Activated T-cell treated with anti-CD3 and anti-CD28 coated beads, Interleukin-2, amount 50 U/mL, for 72 hours (primary cell): Measurements from ENCODE around the gene TSPAN6. TPM values are rescaled to one million over a fixed set of nuclear protein-coding genes. Genes with fewer than 3 reads are reported as not detected.

Experiments used
- ATAC-seq, 2 donors: fragments of 150-1000 bp; cut with Tn5 transposase; replicated peaks in 1 of 2; 2 replicates each; pipeline ENCODE4 v1.10.0; 2021; ENCODE audit warnings: moderate library complexity in 2 of 2, mild to moderate bottlenecking in 1 of 2
- DNase-seq, 2 donors: peaks; one replicate each; pipeline ENCODE4 v3.0.0; 2021 to 2022; ENCODE audit warnings: mixed read lengths in 1 of 2
- H3K27ac Mint-ChIP-seq: one replicate; pipeline ENCODE4 v1.8.0; 2022; ENCODE audit warnings: mild to moderate bottlenecking, moderate library complexity, mixed read lengths
- H3K27me3 Mint-ChIP-seq: one replicate; pipeline ENCODE4 v1.8.0; 2022; ENCODE audit warnings: low read depth, mixed read lengths
- H3K36me3 Mint-ChIP-seq, 2 donors: one replicate each; pipeline ENCODE4 v1.8.0; 2022; ENCODE audit warnings: mixed read lengths in 2 of 2, mild to moderate bottlenecking in 1 of 2; ENCODE audit not compliant: insufficient read depth in 2 of 2
- H3K4me1 Mint-ChIP-seq: one replicate; pipeline ENCODE4 v1.8.0; 2022; ENCODE audit warnings: low read depth, mixed read lengths
- H3K4me3 Mint-ChIP-seq, 2 donors: one replicate each; pipeline ENCODE4 v1.8.0; 2022; ENCODE audit warnings: mild to moderate bottlenecking in 2 of 2, mixed read lengths in 2 of 2, moderate library complexity in 2 of 2
- H3K9me3 Mint-ChIP-seq, 2 donors: one replicate each; pipeline ENCODE4 v1.8.0; 2022; ENCODE audit warnings: mixed read lengths in 2 of 2
- total RNA-seq, 2 donors: library from RNA; stranded (reverse); gene quantifications; one replicate each; pipeline ENCODE4 v1.2.3, GENCODE V29; 2022

Gene TSPAN6, protein sequence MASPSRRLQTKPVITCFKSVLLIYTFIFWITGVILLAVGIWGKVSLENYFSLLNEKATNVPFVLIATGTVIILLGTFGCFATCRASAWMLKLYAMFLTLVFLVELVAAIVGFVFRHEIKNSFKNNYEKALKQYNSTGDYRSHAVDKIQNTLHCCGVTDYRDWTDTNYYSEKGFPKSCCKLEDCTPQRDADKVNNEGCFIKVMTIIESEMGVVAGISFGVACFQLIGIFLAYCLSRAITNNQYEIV
- total RNA-seq, result under 1 TPM in 1 of 2 donors, not detected in 1; 0.43 TPM

DNA sequence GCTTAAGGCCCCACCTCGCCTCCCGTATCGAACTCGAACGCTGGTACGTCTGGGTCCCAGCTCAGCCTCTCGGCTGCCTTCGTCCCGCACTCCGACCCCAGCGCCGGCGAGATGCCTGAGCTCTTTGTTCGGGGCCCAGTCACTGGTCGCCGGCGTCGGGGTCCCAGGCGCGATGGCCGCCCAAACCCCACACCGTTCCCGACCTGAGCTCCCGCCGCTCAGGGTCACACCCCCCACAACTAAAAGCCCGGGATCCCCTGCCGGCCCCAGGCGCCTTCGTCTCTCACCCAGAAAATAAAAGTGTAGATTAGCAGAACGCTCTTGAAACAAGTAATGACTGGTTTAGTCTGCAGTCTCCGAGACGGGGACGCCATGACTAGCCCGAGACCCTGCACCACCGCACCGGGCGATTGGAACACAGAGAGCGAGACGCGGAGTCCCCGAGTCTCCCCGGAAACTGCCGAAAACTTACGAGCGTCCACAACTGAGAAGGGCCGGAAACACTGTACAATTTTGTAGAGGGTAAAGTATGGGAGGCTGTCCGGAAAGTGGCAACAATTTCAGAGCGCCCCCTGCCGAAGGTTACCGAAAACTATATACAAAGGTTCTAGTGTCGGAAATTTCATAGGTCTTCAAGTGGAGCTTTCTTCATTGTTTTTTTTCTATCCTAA lies at the start of gene TSPAN6:
Gene TSPAN6 (minus strand): TSS at position 486 of the 671 bp plus-strand sequence. CDS start 112 bp downstream, at position 374.
- H3K9me3 Mint-ChIP-seq, result no peaks in the 10 kb centered on the region

GRCh38 chrX:100685997-100686305 lies 49.3 kb upstream of the TSPAN6 start:
- H3K9me3 Mint-ChIP-seq, result no peaks in the 10 kb centered on the region
- DNase-seq (no peak), ATAC-seq (peak in 1 of 2 donors; percentile 7)
- no peaks in the 10 kb centered on the region for H3K36me3 Mint-ChIP-seq
- H3K4me1 Mint-ChIP-seq, result peaks cover 14% of the 10 kb centered on the region
- no peak overlapping the region for H3K4me3 Mint-ChIP-seq
- H3K27ac Mint-ChIP-seq, result no peak overlapping the region
- H3K27me3 Mint-ChIP-seq, result peaks cover 44% of the 10 kb centered on the region

More for the DNA sequence above, at the start of gene TSPAN6:
- ATAC-seq (peak; percentile 100), DNase-seq (peak; percentile 66 to 79)
- Mint-ChIP-seq H3K36me3 (no peaks in the 10 kb centered on the region), H3K27ac (no peak within 1 kb of the TSS), H3K4me3 (peak within 1 kb of the TSS; percentile 83 to 87), H3K4me1 (peaks cover 9% of the 10 kb centered on the region), H3K27me3 (peaks cover 57% of the 10 kb centered on the region)

- peaks cover 44% of the 10 kb centered on the region for H3K27me3 Mint-ChIP-seq
- H3K9me3 Mint-ChIP-seq, result no peaks in the 10 kb centered on the region
- peak; percentile 68 to 69 for DNase-seq
- H3K4me3 Mint-ChIP-seq, result no peak overlapping the region
- peak; percentile 75 to 78 for ATAC-seq
- peaks cover 14% of the 10 kb centered on the region for H3K4me1 Mint-ChIP-seq
- H3K27ac Mint-ChIP-seq, result no peak overlapping the region
- no peaks in the 10 kb centered on the region for H3K36me3 Mint-ChIP-seq
Measured at GRCh38 chrX:100685284-100685996, 48.8 kb upstream of the TSPAN6 start.

DNA sequence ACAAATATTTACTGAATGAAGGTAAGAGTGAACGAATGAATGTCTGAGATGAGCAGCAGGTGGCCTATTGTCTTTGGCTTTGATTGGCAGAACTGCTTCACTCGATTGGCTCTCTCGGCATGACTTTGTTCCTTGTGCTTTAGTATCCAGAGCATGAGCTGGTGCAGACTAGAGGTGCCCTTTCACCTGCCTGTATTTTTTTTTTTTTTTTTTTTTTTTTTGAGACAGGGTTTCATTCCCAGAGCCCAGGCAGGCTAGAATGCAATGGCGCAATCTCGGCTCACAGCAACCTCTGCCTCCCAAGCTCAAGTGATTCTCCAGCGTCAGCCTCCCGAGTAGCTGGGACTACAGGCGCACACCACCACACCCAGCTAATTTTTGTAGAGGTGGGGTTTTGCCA lies 46.3 kb upstream of the TSPAN6 start:
- H3K27ac Mint-ChIP-seq, result no peak overlapping the region
- H3K4me3 Mint-ChIP-seq, result no peak overlapping the region
- no peaks in the 10 kb centered on the region for H3K36me3 Mint-ChIP-seq
- DNase-seq (no peak), ATAC-seq (no peak)
- H3K27me3 Mint-ChIP-seq, result peaks cover 40% of the 10 kb centered on the region
- no peaks in the 10 kb centered on the region for H3K9me3 Mint-ChIP-seq
- H3K4me1 Mint-ChIP-seq, result peaks cover 14% of the 10 kb centered on the region

DNA sequence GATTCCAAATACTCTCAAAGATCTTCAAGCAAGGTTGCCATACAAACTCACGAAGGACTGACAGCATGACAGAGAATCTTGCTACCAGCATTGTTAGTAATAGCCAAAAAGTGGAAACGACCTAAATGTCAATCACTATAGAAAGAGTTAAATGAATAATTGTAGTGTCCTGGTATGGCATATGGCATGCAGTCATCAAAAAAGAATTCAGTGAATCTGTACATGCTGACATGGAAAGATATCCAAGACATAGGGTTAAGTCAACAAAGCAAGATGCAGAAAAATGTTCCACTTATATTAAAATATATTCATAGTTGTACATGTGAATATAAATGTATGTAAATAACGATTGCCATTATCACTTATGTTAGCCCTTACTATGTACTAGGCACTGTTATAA lies 45.0 kb upstream of the TSPAN6 start:
- H3K36me3 Mint-ChIP-seq, result no peaks in the 10 kb centered on the region
- DNase-seq, result no peak
- H3K27me3 Mint-ChIP-seq, result peaks cover 40% of the 10 kb centered on the region
- no peak for ATAC-seq
- no peaks in the 10 kb centered on the region for H3K9me3 Mint-ChIP-seq
- H3K4me1 Mint-ChIP-seq, result peaks cover 6% of the 10 kb centered on the region
- no peak overlapping the region for H3K27ac Mint-ChIP-seq
- no peak overlapping the region for H3K4me3 Mint-ChIP-seq

DNA sequence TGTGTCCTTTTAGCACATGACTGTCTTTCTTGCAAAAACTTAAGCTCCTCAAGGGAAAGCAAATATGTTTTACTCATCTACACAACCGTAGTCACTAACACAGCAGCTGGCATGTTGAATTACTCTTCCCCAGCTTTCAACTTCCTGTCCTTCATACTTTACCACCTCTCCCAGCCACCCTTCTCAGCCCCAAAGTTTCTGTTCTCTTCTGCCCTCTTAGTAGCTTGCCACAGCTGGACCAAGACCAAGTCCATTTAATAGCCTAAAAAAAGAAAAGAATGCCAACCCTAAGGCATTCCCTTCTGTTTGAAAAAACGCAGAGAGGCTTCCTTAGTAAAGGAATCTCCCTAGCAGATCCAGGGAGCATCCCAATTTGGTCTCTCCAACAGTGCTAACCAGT lies 44.1 kb upstream of the TSPAN6 start:
- Mint-ChIP-seq H3K9me3 (no peaks in the 10 kb centered on the region), H3K27me3 (peaks cover 37% of the 10 kb centered on the region), H3K4me1 (peaks cover 5% of the 10 kb centered on the region), H3K36me3 (no peaks in the 10 kb centered on the region), H3K27ac (no peak overlapping the region), H3K4me3 (no peak overlapping the region)
- ATAC-seq (no peak), DNase-seq (no peak)

DNA sequence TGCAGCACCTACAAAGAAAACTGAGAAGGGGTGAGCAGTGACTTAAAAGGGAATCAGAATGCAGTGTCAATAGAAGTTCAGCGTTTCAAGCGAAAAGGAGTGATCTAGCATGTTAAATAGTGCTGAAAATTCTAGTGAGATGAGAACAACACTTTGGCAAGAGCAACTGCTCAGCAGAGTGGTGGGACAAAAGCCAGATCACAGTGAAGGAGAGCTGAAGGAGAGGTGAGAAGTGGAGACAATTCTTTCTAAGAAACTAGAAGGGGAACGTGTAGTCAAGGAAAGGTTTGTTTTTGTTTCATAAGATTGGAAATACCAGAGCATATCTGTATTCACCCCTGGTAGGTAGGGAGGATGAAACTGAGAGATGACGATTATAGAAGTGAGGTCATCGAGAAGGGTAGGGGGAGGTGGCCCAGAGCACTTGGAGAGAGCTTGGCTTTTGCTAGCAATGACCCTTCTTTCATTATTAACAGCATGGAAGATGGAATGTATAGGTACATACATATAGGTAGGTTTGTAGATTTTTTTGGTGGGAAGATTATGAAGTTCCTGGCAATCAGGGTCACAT lies 41.1 kb upstream of the TSPAN6 start:
- Mint-ChIP-seq H3K4me3 (no peak overlapping the region), H3K27ac (no peak overlapping the region), H3K4me1 (peaks cover 5% of the 10 kb centered on the region), H3K36me3 (no peaks in the 10 kb centered on the region), H3K9me3 (no peaks in the 10 kb centered on the region), H3K27me3 (peaks cover 60% of the 10 kb centered on the region)
- no peak for DNase-seq
- no peak for ATAC-seq

GRCh38 chrX:100674705-100675104 lies 38.1 kb upstream of the TSPAN6 start:
- DNase-seq (no peak), ATAC-seq (no peak)
- Mint-ChIP-seq H3K36me3 (no peaks in the 10 kb centered on the region), H3K9me3 (no peaks in the 10 kb centered on the region), H3K27me3 (peaks cover 70% of the 10 kb centered on the region), H3K4me3 (no peak overlapping the region), H3K27ac (no peak overlapping the region), H3K4me1 (peaks cover 5% of the 10 kb centered on the region)

- Mint-ChIP-seq H3K9me3 (no peaks in the 10 kb centered on the region), H3K27ac (no peak overlapping the region), H3K4me3 (no peak overlapping the region), H3K4me1 (peaks cover 5% of the 10 kb centered on the region), H3K36me3 (no peaks in the 10 kb centered on the region), H3K27me3 (peaks cover 69% of the 10 kb centered on the region)
- DNase-seq (no peak), ATAC-seq (no peak)
Measured at GRCh38 chrX:100673397-100673953, 36.9 kb upstream of the TSPAN6 start.

DNA sequence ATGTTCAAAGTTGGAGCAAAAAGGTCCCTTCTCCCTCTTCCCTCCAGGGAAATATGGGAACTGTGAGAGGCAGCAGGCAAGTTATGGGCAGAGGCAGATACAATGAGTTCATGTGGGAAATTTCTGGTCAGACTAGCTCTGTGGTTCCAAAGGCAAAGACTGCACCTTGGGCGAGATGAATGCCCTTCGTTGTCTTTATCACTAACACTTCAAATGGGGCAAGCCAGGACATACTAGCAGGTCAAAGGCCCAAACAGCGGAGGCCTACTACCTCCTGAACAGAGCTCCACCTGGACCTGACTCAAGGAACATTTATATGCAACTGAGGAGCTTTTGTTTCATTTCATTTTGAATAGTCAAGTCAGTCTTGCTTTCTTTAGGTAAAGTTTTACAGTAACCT lies 36.4 kb upstream of the TSPAN6 start:
- H3K9me3 Mint-ChIP-seq, result no peaks in the 10 kb centered on the region
- no peaks in the 10 kb centered on the region for H3K36me3 Mint-ChIP-seq
- H3K27ac Mint-ChIP-seq, result no peak overlapping the region
- peaks cover 5% of the 10 kb centered on the region for H3K4me1 Mint-ChIP-seq
- peaks cover 72% of the 10 kb centered on the region for H3K27me3 Mint-ChIP-seq
- no peak overlapping the region for H3K4me3 Mint-ChIP-seq
- no peak for ATAC-seq
- no peak for DNase-seq

GRCh38 chrX:100663642-100664041 lies 27.0 kb upstream of the TSPAN6 start:
- peaks cover 66% of the 10 kb centered on the region for H3K27me3 Mint-ChIP-seq
- no peak overlapping the region for H3K27ac Mint-ChIP-seq
- no peak for DNase-seq
- H3K9me3 Mint-ChIP-seq, result no peaks in the 10 kb centered on the region
- H3K4me3 Mint-ChIP-seq, result no peak overlapping the region
- no peaks in the 10 kb centered on the region for H3K36me3 Mint-ChIP-seq
- no peaks in the 10 kb centered on the region for H3K4me1 Mint-ChIP-seq
- ATAC-seq, result no peak

GRCh38 chrX:100662796-100663195 lies 26.2 kb upstream of the TSPAN6 start:
- Mint-ChIP-seq H3K4me1 (no peaks in the 10 kb centered on the region), H3K36me3 (no peaks in the 10 kb centered on the region), H3K27ac (no peak overlapping the region), H3K9me3 (no peaks in the 10 kb centered on the region), H3K27me3 (peaks cover 57% of the 10 kb centered on the region), H3K4me3 (no peak overlapping the region)
- ATAC-seq, result no peak
- DNase-seq, result no peak

GRCh38 chrX:100662170-100662569 lies 25.6 kb upstream of the TSPAN6 start:
- no peaks in the 10 kb centered on the region for H3K9me3 Mint-ChIP-seq
- H3K4me1 Mint-ChIP-seq, result no peaks in the 10 kb centered on the region
- no peak overlapping the region for H3K27ac Mint-ChIP-seq
- DNase-seq (no peak), ATAC-seq (no peak)
- H3K4me3 Mint-ChIP-seq, result no peak overlapping the region
- H3K36me3 Mint-ChIP-seq, result no peaks in the 10 kb centered on the region
- H3K27me3 Mint-ChIP-seq, result peaks cover 51% of the 10 kb centered on the region
